Nasal cavity respiratory epithelium epithelial cell of viscerocranial mucosa (primary cell): ENCODE results near the gene CHRDL1. TPM values are rescaled to one million over a fixed set of nuclear protein-coding genes. Genes with fewer than 3 reads are reported as not detected.

Experiments
- total RNA-seq: library from RNA; depleted of rRNA; stranded (reverse); fragments of >200 nt; gene quantifications from 2 replicates; pipeline ENCODE4 v1.2.3, GENCODE V29; 2014

CHRDL1 gene, protein sequence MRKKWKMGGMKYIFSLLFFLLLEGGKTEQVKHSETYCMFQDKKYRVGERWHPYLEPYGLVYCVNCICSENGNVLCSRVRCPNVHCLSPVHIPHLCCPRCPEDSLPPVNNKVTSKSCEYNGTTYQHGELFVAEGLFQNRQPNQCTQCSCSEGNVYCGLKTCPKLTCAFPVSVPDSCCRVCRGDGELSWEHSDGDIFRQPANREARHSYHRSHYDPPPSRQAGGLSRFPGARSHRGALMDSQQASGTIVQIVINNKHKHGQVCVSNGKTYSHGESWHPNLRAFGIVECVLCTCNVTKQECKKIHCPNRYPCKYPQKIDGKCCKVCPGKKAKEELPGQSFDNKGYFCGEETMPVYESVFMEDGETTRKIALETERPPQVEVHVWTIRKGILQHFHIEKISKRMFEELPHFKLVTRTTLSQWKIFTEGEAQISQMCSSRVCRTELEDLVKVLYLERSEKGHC
- total RNA-seq = not detected in 2 replicates

DNA sequence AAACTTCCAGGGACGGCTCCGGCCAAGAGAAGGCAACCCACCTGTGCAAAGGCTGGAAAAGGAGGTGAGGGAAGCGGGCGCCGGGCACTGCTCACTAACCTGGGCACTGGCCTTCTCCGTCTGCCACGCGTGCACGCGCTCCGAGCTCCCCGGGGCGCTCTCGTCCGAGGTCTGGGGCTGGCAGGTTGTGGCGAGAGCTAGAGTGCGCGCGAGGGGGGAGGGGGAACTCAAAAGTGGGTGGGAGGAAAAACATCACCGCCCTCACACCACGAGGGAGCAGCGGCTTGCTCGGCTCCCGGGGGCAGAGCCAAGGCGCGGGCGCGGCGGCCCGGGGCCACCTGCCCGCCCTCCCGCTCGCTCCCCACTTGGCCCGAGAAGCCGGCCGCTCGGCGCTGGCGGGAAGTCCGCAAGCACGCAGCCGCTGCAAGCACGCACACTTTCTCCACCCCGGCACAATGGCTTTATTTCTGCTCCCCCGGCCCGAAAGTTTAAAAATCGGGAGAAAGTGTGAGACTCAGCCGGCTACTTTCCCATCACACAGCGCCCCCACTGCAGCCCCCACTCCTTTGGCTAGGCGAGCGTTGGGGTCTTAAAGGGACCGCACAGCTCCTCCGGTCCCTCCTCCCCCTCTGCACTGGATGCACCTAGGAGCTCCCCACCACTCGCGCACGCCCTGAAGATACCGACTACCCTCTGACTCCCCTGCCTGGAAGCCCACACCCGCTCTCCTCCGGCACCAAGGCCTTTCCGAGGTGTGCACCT is at the start of gene CHRDL1:
TSS of gene CHRDL1 (minus strand) at position 173 of the 762 bp plus-strand sequence. CDS start 3,636 bp downstream, outside the sequence.

